NCI-H2196 treated with DMSO at 0.1 percent for 48 hours (cell line): ENCODE results near the gene SARS1.
"Not testable (repeated sequence)": the region's sequence is repeated elsewhere in the genome, so short reads cannot be mapped to it uniquely, and the experiment has no call there.

Source experiments
- DNase-seq: peaks from one replicate; lab custom pipeline; 2025; ENCODE audit not compliant: unreplicated experiment; lab: John Stamatoyannopoulos, UW

The SARS1 gene

GRCh38 chr1:109272831-109273547 is 59.3 kb downstream of the SARS1 start:
- no peak for DNase-seq

GRCh38 chr1:109273570-109274288 is 60.0 kb downstream of the SARS1 start:
- DNase-seq, result no peak

- peak; percentile 39 for DNase-seq
These were observed 61.1 kb downstream of the SARS1 start for GRCh38 chr1:109274533-109275476.

GRCh38 chr1:109275706-109276345 is 62.1 kb downstream of the SARS1 start:
- no peak for DNase-seq

GRCh38 chr1:109277434-109278204 is 63.9 kb downstream of the SARS1 start:
- peak; percentile 72 for DNase-seq

DNA sequence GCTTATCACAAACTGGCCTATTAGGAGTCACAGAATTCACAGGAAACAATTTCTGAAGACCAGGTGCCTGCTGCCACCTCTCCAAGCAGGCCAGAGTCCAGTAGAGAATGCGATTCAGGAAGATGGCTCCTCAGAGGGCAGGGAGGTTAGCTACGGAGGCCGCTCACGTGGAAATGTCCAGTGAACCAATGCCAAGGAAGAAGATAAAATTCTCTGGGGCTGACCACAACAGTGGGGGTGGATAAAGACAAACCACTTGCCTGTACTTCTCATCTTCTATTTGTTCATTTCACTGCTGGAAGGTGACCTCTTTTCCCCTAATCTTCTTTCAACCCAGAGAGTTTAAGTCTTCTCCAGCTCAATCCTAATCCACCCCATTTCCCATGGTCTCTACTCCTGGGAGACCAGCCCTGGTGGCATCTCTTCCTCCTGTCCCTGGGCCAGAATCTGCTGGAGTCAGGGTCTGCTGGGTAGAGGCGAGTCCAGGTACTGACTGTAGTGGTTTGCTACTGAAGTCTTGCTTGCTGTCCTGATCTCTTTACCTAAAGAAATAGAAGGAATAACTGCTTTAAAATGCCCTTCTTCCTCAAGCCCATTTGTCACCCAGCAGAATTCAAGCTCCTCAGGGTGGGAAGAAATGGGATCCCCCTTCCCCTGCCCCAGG is 66.0 kb downstream of the SARS1 start:
- no peak for DNase-seq

DNA sequence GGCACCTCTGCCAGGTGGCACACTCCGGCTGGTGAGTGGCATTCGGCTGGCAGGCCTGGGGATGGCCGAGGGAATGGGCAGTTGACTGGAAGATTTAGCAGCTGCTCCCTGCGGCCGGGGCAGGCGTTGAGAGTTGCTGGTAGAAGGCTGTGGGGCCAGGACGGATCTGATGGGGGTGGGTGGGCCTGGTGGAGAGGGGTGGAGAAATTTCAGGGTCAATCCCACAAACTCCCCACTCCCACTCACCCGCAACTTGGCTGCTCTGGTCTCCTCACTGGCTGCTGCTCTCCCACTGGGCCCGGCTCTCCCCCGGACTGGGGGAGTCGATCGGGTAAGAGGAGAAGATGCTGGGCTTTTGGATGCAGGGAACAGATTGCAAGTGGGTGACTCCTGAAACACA is 67.1 kb downstream of the SARS1 start:
- DNase-seq, result no peak

DNA sequence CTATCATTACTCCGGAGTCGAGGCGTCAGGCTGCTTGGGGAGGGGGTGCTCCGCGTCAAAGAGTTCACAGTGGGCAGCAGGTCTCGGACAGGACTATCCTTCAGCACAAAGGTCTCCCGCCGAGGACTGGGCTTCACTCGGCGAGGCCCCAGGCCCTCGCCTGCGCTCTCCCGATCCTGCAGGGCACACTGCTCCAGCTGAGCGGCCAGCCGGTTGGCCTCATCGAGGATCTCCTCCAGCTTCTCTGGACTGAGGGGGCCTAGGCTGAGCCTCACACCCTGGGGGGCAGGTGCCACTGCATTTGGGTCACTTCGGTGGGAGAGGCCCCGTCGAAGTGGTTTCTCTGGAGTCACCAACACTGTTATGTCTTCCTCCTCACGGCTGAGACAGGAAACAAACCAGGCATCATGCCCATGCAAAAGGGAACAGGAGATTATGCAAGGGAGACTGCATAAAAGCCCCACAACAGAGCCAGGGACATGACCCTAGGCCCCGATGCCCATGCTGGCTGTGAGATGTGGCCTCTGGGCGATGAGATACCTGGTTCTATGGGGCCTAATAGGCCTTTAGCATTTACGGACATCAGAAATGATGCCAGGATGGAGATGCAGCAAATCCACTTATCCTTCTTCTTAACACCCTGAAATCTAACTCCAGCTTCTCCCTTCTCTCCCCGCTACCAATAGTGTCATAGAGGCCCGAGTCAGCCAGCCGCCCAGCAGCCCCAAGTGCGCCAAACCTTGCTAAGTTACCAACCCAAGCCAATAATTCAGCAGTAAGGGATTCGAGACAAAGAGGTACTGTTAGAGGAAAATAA is 68.2 kb downstream of the SARS1 start:
- DNase-seq, result no peak

- no peak for DNase-seq
These were observed 68.8 kb downstream of the SARS1 start for GRCh38 chr1:109282497-109282951.

GRCh38 chr1:109282952-109283747 is 69.4 kb downstream of the SARS1 start, which contains the start of gene PSRC1:
Gene PSRC1, minus strand, starts transcription at chr1:109283145.
- DNase-seq, result peak; percentile 96

DNA sequence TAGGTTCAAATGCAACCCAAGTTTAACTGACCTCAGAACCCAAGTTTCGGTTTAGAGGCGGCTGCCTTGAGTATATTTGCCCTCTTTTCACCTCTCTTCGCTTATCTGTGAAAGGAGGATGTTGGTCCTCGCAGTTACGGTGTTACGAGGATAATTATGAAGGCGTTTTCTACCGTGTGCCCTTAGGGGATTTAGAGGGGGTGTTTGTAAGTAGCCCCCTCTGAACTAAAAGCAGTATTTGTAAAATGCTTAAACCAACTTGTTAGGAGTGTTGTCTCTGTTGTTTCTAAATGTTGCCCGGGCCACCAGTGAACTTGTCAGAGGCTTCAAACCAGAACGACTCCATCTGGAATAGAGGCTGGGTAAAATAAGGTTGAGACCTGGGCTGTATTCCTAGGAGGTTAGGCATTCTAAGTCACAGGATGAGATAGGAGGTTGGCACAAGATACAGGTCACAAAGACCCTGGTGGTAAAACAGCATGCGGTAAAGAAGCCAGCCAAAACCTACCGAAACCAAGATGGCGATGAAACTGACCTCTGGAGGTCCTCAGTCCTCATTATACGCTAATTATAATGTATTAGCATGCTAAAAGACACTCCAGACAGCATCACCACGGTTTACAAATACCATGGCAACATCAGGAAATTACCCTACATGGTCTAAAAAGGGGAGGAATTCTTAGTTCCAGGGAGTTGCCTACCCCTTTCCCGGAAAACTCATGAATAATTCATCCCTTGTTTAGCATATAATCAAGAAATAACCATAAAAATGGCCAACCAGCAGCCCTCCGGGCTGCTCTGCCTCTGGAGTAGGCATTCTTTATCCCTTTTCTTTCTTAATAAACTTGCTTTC is 70.3 kb downstream of the SARS1 start:
- DNase-seq, result no peak

- DNase-seq, result not testable (repeated sequence)
These were observed 73.0 kb downstream of the SARS1 start for GRCh38 chr1:109286762-109287161.
